ENCODE results near the gene TPSD1. TPM values are rescaled to one million over a fixed set of nuclear protein-coding genes. Genes with fewer than 3 reads are reported as not detected.
A peak's percentile ranks its signal among the peaks of the same experiment; 100 is the strongest.
"Not testable (repeated sequence)": the region's sequence is repeated elsewhere in the genome, so short reads cannot be mapped to it uniquely, and the experiment has no call there.

TPSD1 gene
- total and polyA plus RNA-seq, 5 donors from 2014 or later: not detected

- peaks cover 10% of the 10 kb centered on the region for H3K27me3 Mint-ChIP-seq
- DNase-seq (no peak), ATAC-seq (ENCODE audit: low read depth in 2 of 2) (no peak)
- H3K27me3 ChIP-seq (ENCODE audit: control insufficient read depth, insufficient read depth, low read length): no peaks in the 10 kb centered on the region
- H3K4me3 ChIP-seq (ENCODE audit: low read depth, low read length): no peak overlapping the region
- no peak overlapping the region for H3K27ac ChIP-seq (ENCODE audit: insufficient read depth, low read length, poor library complexity, severe bottlenecking)
- no peaks in the 10 kb centered on the region for H3K9me3 ChIP-seq (ENCODE audit: control insufficient read depth in 2 of 2, low read length in 2 of 2)
- no peaks in the 10 kb centered on the region for H3K36me3 Mint-ChIP-seq
- no peaks in the 10 kb centered on the region for H3K36me3 ChIP-seq (ENCODE audit: control insufficient read depth, insufficient read depth, low read length)
- no peak overlapping the region for H3K4me3 Mint-ChIP-seq
- no peak overlapping the region for H3K27ac Mint-ChIP-seq
- peaks cover 7% of the 10 kb centered on the region for H3K4me1 ChIP-seq (ENCODE audit: control insufficient read depth, insufficient read depth, low read length, poor library complexity, severe bottlenecking)
- H3K4me1 Mint-ChIP-seq: peaks cover 0 to 7% (median under 1%) of the 10 kb centered on the region in 4 donors
- peaks cover 0 to 3% (median 0%) of the 10 kb centered on the region in 7 donors for H3K9me3 Mint-ChIP-seq
Measured at GRCh38 chr16:1263591-1264344, 7.9 kb downstream of the TPSD1 start.

DNA sequence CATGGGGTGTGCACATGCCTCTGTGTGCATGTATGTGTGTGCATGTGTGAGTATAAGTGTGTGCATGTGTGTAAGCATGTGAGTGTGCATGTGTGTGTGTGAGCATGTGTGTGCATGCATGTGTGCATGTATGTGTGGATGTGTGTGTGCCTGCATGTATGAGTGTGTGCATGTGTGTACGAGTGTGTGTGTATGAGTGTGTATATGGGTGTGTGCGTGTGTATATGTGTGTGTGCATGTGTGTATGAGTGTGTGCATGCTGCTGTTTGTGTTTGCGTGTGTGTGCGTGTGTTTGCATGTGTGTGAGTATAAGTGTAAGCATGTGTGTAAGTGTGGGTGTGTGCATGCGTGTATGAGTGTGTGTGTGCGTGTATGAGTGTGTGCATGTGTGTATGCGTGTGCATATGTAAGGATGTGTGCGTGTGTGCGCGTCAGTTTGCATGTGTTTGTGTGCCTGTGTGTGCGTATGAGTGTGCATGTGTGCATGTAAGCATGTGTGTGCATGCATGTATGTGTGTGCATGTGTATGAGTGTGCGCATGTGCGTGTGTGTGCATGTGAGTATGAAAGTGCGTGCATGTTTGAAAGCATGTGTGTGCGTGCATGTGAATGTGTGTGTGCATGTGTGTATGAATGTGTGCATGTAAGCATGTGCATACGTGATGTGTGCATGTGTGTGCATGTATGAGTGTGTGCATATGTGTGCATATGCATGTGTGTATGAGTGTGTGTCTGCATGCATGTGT, 8.6 kb downstream of the TPSD1 start:
- H3K36me3 ChIP-seq (ENCODE audit: control insufficient read depth, insufficient read depth, low read length): no peaks in the 10 kb centered on the region
- Mint-ChIP-seq H3K4me1 (peaks cover 0 to 2% (median 0%) of the 10 kb centered on the region in 4 donors), H3K9me3 (peaks cover 0 to 3% (median 0%) of the 10 kb centered on the region in 7 donors), H3K27me3 (peaks cover 6% of the 10 kb centered on the region), H3K27ac (peak overlapping the region in 1 of 3 donors; percentile 48), H3K4me3 (no peak overlapping the region), H3K36me3 (no peaks in the 10 kb centered on the region)
- DNase-seq (no peak), ATAC-seq (ENCODE audit: low read depth in 2 of 2) (no peak)
- no peaks in the 10 kb centered on the region for H3K9me3 ChIP-seq (ENCODE audit: control insufficient read depth in 2 of 2, low read length in 2 of 2)
- H3K27me3 ChIP-seq (ENCODE audit: control insufficient read depth, insufficient read depth, low read length): no peaks in the 10 kb centered on the region
- H3K27ac ChIP-seq (ENCODE audit: insufficient read depth, low read length, poor library complexity, severe bottlenecking): no peak overlapping the region
- H3K4me3 ChIP-seq (ENCODE audit: low read depth, low read length): no peak overlapping the region
- H3K4me1 ChIP-seq (ENCODE audit: control insufficient read depth, insufficient read depth, low read length, poor library complexity, severe bottlenecking): no peaks in the 10 kb centered on the region

GRCh38 chr16:1265090-1265630, 9.3 kb downstream of the TPSD1 start:
- no peaks in the 10 kb centered on the region for H3K4me1 ChIP-seq (ENCODE audit: control insufficient read depth, insufficient read depth, low read length, poor library complexity, severe bottlenecking)
- H3K27me3 ChIP-seq (ENCODE audit: control insufficient read depth, insufficient read depth, low read length): no peaks in the 10 kb centered on the region
- Mint-ChIP-seq H3K4me1 (peaks cover 0 to 2% (median 0%) of the 10 kb centered on the region in 4 donors), H3K27ac (no peak overlapping the region), H3K27me3 (peaks cover 7% of the 10 kb centered on the region), H3K4me3 (no peak overlapping the region), H3K36me3 (no peaks in the 10 kb centered on the region), H3K9me3 (peaks cover 0 to 3% (median 0%) of the 10 kb centered on the region in 7 donors)
- no peaks in the 10 kb centered on the region for H3K9me3 ChIP-seq (ENCODE audit: control insufficient read depth in 2 of 2, low read length in 2 of 2)
- H3K36me3 ChIP-seq (ENCODE audit: control insufficient read depth, insufficient read depth, low read length): no peaks in the 10 kb centered on the region
- no peak for ATAC-seq (ENCODE audit: low read depth in 2 of 2)
- no peak for DNase-seq
- H3K27ac ChIP-seq (ENCODE audit: insufficient read depth, low read length, poor library complexity, severe bottlenecking): no peak overlapping the region
- no peak overlapping the region for H3K4me3 ChIP-seq (ENCODE audit: low read depth, low read length)

DNA sequence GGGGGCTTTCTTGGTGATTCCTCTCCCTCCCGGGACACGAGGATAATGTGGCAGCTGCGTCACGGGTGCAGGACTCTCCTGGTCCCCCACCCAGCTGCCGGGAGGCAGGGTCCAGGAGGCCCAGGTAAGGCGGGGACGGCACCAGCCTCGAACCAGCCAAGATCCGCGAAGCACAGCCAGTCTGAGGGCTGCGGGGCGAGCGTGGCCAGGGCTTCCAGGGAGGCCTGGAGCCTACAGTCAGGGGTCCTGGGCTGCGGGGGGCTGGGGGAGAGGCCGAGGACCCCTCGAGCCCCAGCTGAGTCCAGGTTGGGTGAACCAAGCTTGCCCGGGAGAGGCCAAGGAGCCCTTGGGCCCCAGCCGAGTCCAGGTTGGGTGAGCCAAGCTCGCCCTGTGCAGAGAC, 10.0 kb downstream of the TPSD1 start:
- Histone ChIP-seq H3K4me1 (ENCODE audit: control insufficient read depth, insufficient read depth, low read length, poor library complexity, severe bottlenecking) (no peaks in the 10 kb centered on the region), H3K9me3 (ENCODE audit: control insufficient read depth in 2 of 2, low read length in 2 of 2) (no peaks in the 10 kb centered on the region), H3K36me3 (ENCODE audit: control insufficient read depth, insufficient read depth, low read length) (no peaks in the 10 kb centered on the region), H3K27me3 (ENCODE audit: control insufficient read depth, insufficient read depth, low read length) (no peaks in the 10 kb centered on the region), H3K27ac (ENCODE audit: insufficient read depth, low read length, poor library complexity, severe bottlenecking) (no peak overlapping the region), H3K4me3 (ENCODE audit: low read depth, low read length) (no peak overlapping the region)
- no peaks in the 10 kb centered on the region for H3K4me1 Mint-ChIP-seq
- DNase-seq: no peak
- no peak overlapping the region for H3K27ac Mint-ChIP-seq
- peaks cover 0 to 3% (median 0%) of the 10 kb centered on the region in 7 donors for H3K9me3 Mint-ChIP-seq
- peaks cover 5% of the 10 kb centered on the region for H3K27me3 Mint-ChIP-seq
- no peaks in the 10 kb centered on the region for H3K36me3 Mint-ChIP-seq
- no peak for ATAC-seq (ENCODE audit: low read depth in 2 of 2)
- no peak overlapping the region for H3K4me3 Mint-ChIP-seq

DNA sequence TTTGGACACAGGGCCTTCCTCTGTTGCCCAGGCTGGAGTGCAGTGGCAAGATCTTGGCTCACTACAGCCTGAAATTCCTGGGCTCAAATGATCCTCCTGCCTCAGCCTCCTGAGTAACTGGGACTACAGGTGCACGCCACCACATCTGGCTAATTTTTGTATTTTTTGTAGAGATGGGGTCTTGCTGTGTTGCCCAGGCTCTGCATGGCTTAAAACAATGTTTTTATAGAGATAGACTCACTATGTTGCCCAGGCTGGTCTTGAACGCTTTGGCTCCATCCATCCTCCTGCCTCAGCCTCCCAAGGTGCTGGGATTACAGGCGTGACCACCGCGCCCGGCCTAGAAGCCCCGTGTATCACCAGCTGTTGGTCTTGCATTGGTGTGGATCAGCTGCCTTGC, 13.5 kb downstream of the TPSD1 start:
- not testable (repeated sequence) for H3K9me3 Mint-ChIP-seq; H3K4me3 ChIP-seq (ENCODE audit: low read depth, low read length); H3K4me1 ChIP-seq (ENCODE audit: control insufficient read depth, insufficient read depth, low read length, poor library complexity, severe bottlenecking); H3K27ac Mint-ChIP-seq; H3K27ac ChIP-seq (ENCODE audit: insufficient read depth, low read length, poor library complexity, severe bottlenecking); H3K36me3 Mint-ChIP-seq; ATAC-seq (ENCODE audit: low read depth in 2 of 2); H3K4me1 Mint-ChIP-seq; H3K36me3 ChIP-seq (ENCODE audit: control insufficient read depth, insufficient read depth, low read length); H3K4me3 Mint-ChIP-seq; H3K27me3 Mint-ChIP-seq; H3K9me3 ChIP-seq (ENCODE audit: control insufficient read depth in 2 of 2, low read length in 2 of 2); DNase-seq; H3K27me3 ChIP-seq (ENCODE audit: control insufficient read depth, insufficient read depth, low read length)

DNA sequence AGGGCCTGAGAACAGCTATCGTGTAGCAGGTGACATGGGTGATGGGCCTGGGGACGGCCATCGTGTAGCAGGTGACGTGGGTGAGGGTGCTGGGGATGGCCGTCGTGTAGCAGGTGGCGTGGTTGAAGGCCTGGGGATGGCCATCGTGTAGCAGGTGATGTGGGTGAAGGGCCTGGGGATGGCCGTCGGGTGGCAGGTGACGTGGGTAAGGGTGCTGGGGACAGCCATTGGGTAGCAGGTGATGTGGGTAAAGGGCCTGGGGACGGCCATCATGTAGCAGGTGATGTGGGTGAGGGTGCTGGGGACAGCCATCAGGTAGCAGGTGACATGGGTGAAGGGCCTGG, 15.5 kb downstream of the TPSD1 start:
- no peak overlapping the region for H3K27ac ChIP-seq (ENCODE audit: insufficient read depth, low read length, poor library complexity, severe bottlenecking)
- H3K27me3 Mint-ChIP-seq: peaks cover 4% of the 10 kb centered on the region
- no peaks in the 10 kb centered on the region for H3K9me3 Mint-ChIP-seq
- H3K4me1 Mint-ChIP-seq: peaks cover 0 to 2% (median 0%) of the 10 kb centered on the region in 4 donors
- H3K4me1 ChIP-seq (ENCODE audit: control insufficient read depth, insufficient read depth, low read length, poor library complexity, severe bottlenecking): no peaks in the 10 kb centered on the region
- H3K4me3 ChIP-seq (ENCODE audit: low read depth, low read length): no peak overlapping the region
- no peaks in the 10 kb centered on the region for H3K27me3 ChIP-seq (ENCODE audit: control insufficient read depth, insufficient read depth, low read length)
- H3K27ac Mint-ChIP-seq: no peak overlapping the region
- no peak overlapping the region for H3K4me3 Mint-ChIP-seq
- no peak for DNase-seq
- H3K36me3 ChIP-seq (ENCODE audit: control insufficient read depth, insufficient read depth, low read length): no peaks in the 10 kb centered on the region
- H3K9me3 ChIP-seq (ENCODE audit: control insufficient read depth in 2 of 2, low read length in 2 of 2): no peaks in the 10 kb centered on the region
- no peaks in the 10 kb centered on the region for H3K36me3 Mint-ChIP-seq
- ATAC-seq (ENCODE audit: low read depth in 2 of 2): no peak

GRCh38 chr16:1271724-1272413, 16.0 kb downstream of the TPSD1 start:
- not testable (repeated sequence) for H3K9me3 ChIP-seq (ENCODE audit: control insufficient read depth in 2 of 2, low read length in 2 of 2); H3K36me3 Mint-ChIP-seq; ATAC-seq (ENCODE audit: low read depth in 2 of 2); H3K27me3 ChIP-seq (ENCODE audit: control insufficient read depth, insufficient read depth, low read length); H3K4me3 Mint-ChIP-seq; H3K36me3 ChIP-seq (ENCODE audit: control insufficient read depth, insufficient read depth, low read length); H3K4me1 ChIP-seq (ENCODE audit: control insufficient read depth, insufficient read depth, low read length, poor library complexity, severe bottlenecking); H3K27me3 Mint-ChIP-seq; H3K4me1 Mint-ChIP-seq; H3K9me3 Mint-ChIP-seq; H3K27ac Mint-ChIP-seq; H3K27ac ChIP-seq (ENCODE audit: insufficient read depth, low read length, poor library complexity, severe bottlenecking); H3K4me3 ChIP-seq (ENCODE audit: low read depth, low read length); DNase-seq
